HUDEP-2 (cell line): Measurements from ENCODE around the gene SLC31A2.
A peak's percentile ranks its signal among the peaks of the same experiment; 100 is the strongest.
"Not testable (repeated sequence)": the region's sequence is repeated elsewhere in the genome, so short reads cannot be mapped to it uniquely, and the experiment has no call there.

Experiments used
- DNase-seq, 76 experiments: peaks; one replicate each; lab custom pipeline; 2025; ENCODE audit not compliant: unreplicated experiment in 76 of 76; lab: John Stamatoyannopoulos, UW

SLC31A2 gene

GRCh38 chr9:113149561-113149960, 1.2 kb upstream of the SLC31A2 start:
- DNase-seq = not testable (repeated sequence)

- DNase-seq = peak in 4 of 76 experiments; percentile 6 to 24 (median 12)
These were observed 1.2 kb downstream of the SLC31A2 start for GRCh38 chr9:113151696-113152630.

- no peak for DNase-seq
These were observed 1.9 kb downstream of the SLC31A2 start for GRCh38 chr9:113152699-113153098.

GRCh38 chr9:113153599-113153998, 2.8 kb downstream of the SLC31A2 start:
- no peak for DNase-seq

- no peak for DNase-seq
These were observed 3.7 kb downstream of the SLC31A2 start for GRCh38 chr9:113154471-113154870.

GRCh38 chr9:113154946-113155345, 4.1 kb downstream of the SLC31A2 start:
- no peak for DNase-seq

GRCh38 chr9:113155911-113156588, 5.2 kb downstream of the SLC31A2 start:
- peak in 2 of 76 experiments; percentile 5 to 16 for DNase-seq

- DNase-seq = no peak
These were observed 6.1 kb downstream of the SLC31A2 start for GRCh38 chr9:113156880-113157279.

- no peak for DNase-seq
These were observed 7.6 kb downstream of the SLC31A2 start for GRCh38 chr9:113158446-113158845.

GRCh38 chr9:113160571-113160970, 9.8 kb downstream of the SLC31A2 start:
- no peak for DNase-seq

- DNase-seq = no peak
These were observed 12.2 kb downstream of the SLC31A2 start for GRCh38 chr9:113163001-113163400.

- DNase-seq = peak in 23 of 76 experiments; percentile 5 to 41 (median 15)
These were observed 13.9 kb downstream of the SLC31A2 start for GRCh38 chr9:113164536-113165300.

GRCh38 chr9:113166039-113166438, 15.2 kb downstream of the SLC31A2 start:
- no peak for DNase-seq

GRCh38 chr9:113168809-113169208, 18.0 kb downstream of the SLC31A2 start:
- DNase-seq = no peak

GRCh38 chr9:113173341-113173740, 22.5 kb downstream of the SLC31A2 start:
- DNase-seq = no peak

GRCh38 chr9:113176803-113177202, 26.0 kb downstream of the SLC31A2 start:
- no peak for DNase-seq

GRCh38 chr9:113177251-113177650, 26.4 kb downstream of the SLC31A2 start:
- DNase-seq = no peak

- no peak for DNase-seq
These were observed 27.3 kb downstream of the SLC31A2 start for GRCh38 chr9:113178087-113178486.

- no peak for DNase-seq
These were observed 29.0 kb downstream of the SLC31A2 start for GRCh38 chr9:113179839-113180238.

GRCh38 chr9:113181165-113181564, 30.4 kb downstream of the SLC31A2 start:
- DNase-seq = no peak

- DNase-seq = no peak
These were observed 33.2 kb downstream of the SLC31A2 start for GRCh38 chr9:113183956-113184488.
